ENCODE results near the gene BBS1. TPM values are rescaled to one million over a fixed set of nuclear protein-coding genes. Genes with fewer than 3 reads are reported as not detected.

The BBS1 gene
- polyA plus RNA-seq, 2 of the 4 experiments (the other 2 are of a cell fraction): 12.5 TPM

- 54% methylated on average over 16 of the region's 16 CpGs for WGBS (ENCODE audit: missing lambda C conversion rate)
- Histone ChIP-seq H3K9me3 (no peaks in the 10 kb centered on the region), H3K4me3 (no peak overlapping the region), H3K27ac (no peak overlapping the region), H3K4me1 (peaks cover 17% of the 10 kb centered on the region), H3K4me2 (no peak overlapping the region)
- DNase-seq (ENCODE audit: low read depth in 1 of 2, low spot score in 1 of 2) (no peak), ATAC-seq (no peak), FAIRE-seq (no peak)
- ChIA-PET POLR2A (no interaction called here), CTCF (interaction anchor here (1.2 kb wide), 1 partner anchor 29 kb away, joined by 4 read pairs; no protein-coding TSS in a partner anchor)
- TF ChIP-seq CHD2 (IDR thresholded peaks at IDR 0.05; ENCODE audit: low read length, partially characterized antibody): no peak
- no peak for TF ChIP-seq NR3C1 (IDR thresholded peaks at IDR 0.05)
- TF ChIP-seq HEYL (CRISPR knock-in tag; IDR thresholded peaks at IDR 0.05): no peak
Observed at GRCh38 chr11:66548774-66549630, 38.6 kb downstream of the BBS1 start.

DNA sequence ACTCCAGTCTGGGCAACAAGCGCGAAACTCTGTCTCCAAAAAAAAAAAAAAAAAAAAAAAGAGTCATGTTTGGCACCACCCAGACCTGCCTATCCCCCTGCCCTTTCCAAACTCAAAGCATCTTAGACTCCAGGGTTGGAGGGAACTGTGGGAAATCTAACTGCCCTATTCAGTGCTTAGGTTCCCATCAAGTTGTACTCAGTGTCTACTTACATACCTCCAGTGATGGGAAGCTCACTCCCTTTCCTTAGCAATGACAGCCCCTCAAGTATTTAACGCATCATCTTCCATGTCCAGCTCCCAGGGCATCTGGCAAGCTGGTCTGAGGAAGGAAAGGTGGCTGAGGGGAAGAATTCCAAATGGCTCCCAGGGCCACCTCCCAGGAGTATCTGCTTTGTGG, 39.3 kb downstream of the BBS1 start:
- WGBS (ENCODE audit: missing lambda C conversion rate): 52% methylated on average over 3 of the region's 3 CpGs
- no peak for TF ChIP-seq CTCF (IDR thresholded peaks at IDR 0.05)
- TF ChIP-seq JUN (IDR thresholded peaks at IDR 0.05): no peak
- no peak for TF ChIP-seq TFCP2L1 (CRISPR knock-in tag; IDR thresholded peaks at IDR 0.05)
- no peak for TF ChIP-seq SMC3 (IDR thresholded peaks at IDR 0.05)
- TF ChIP-seq ZFP36 (IDR thresholded peaks at IDR 0.05; ENCODE audit: borderline replicate concordance, partially characterized antibody): peak; percentile 38
- no peaks in the 10 kb centered on the region for H3K9me3 ChIP-seq
- ATAC-seq: no peak
- FAIRE-seq: no peak
- H3K4me3 ChIP-seq: no peak overlapping the region
- peaks cover 15% of the 10 kb centered on the region for H3K4me1 ChIP-seq
- H3K27ac ChIP-seq: no peak overlapping the region
- no peak for DNase-seq (ENCODE audit: low read depth in 1 of 2, low spot score in 1 of 2)
- CTCF ChIA-PET: interaction anchor here (0.7 kb wide), 1 partner anchor 14 kb away, joined by 3 read pairs; no protein-coding TSS in a partner anchor
- POLR2A ChIA-PET: no interaction called here
- H3K4me2 ChIP-seq: no peak overlapping the region

- POLR2A ChIA-PET: no interaction called here
- Histone ChIP-seq H3K4me1 (peaks cover 9% of the 10 kb centered on the region), H3K9me3 (no peaks in the 10 kb centered on the region), H3K27ac (no peak overlapping the region), H3K4me3 (no peak overlapping the region), H3K4me2 (no peak overlapping the region)
- TF ChIP-seq ZFP36 (IDR thresholded peaks at IDR 0.05; ENCODE audit: borderline replicate concordance, partially characterized antibody) (peak; percentile 58), REST (IDR thresholded peaks at IDR 0.05) (no peak), CTCF (IDR thresholded peaks at IDR 0.05) (no peak), TFCP2L1 (CRISPR knock-in tag; IDR thresholded peaks at IDR 0.05) (no peak), HOXB13 (CRISPR knock-in tag; IDR thresholded peaks at IDR 0.05; ENCODE audit: low read depth) (no peak), EHF (CRISPR knock-in tag; IDR thresholded peaks at IDR 0.05) (no peak), SREBF2 (IDR thresholded peaks at IDR 0.05) (no peak)
- no peak for FAIRE-seq
- no peak for DNase-seq (ENCODE audit: low read depth in 1 of 2, low spot score in 1 of 2)
- 31% methylated on average over 4 of the region's 4 CpGs for WGBS (ENCODE audit: missing lambda C conversion rate)
- CTCF ChIA-PET: interaction anchor here (1.2 kb wide), 1 partner anchor 11 kb away, joined by 3 read pairs; no protein-coding TSS in a partner anchor
- ATAC-seq: no peak
Observed at GRCh38 chr11:66550887-66551286, 40.5 kb downstream of the BBS1 start.
